HG02840 (cell line): Measurements from ENCODE around the gene APP.
"Not testable (repeated sequence)": the region's sequence is repeated elsewhere in the genome, so short reads cannot be mapped to it uniquely, and the experiment has no call there.

Source experiments
- ATAC-seq: cut with Tn5 transposase; IDR thresholded peaks from one replicate; pipeline ENCODE4 v1.9.1; 2021; ENCODE audit warnings: mild to moderate bottlenecking, moderate library complexity, moderate number of reproducible peaks; ENCODE audit not compliant: unreplicated experiment, low FRiP score

APP gene

GRCh38 chr21:25925064-25925800 lies 245.3 kb downstream of the APP start:
- ATAC-seq, result no peak

GRCh38 chr21:25918152-25918551 lies 252.4 kb downstream of the APP start:
- not testable (repeated sequence) for ATAC-seq

- no peak for ATAC-seq
These were observed 254.3 kb downstream of the APP start for GRCh38 chr21:25916226-25916625.

- ATAC-seq, result no peak
These were observed 257.1 kb downstream of the APP start for GRCh38 chr21:25913479-25913878.

- no peak for ATAC-seq
These were observed 258.2 kb downstream of the APP start for GRCh38 chr21:25912402-25912746.

GRCh38 chr21:25911730-25912401 lies 258.7 kb downstream of the APP start:
- ATAC-seq, result no peak

- no peak for ATAC-seq
These were observed 259.8 kb downstream of the APP start for GRCh38 chr21:25910809-25911208.

- ATAC-seq, result no peak
These were observed 261.2 kb downstream of the APP start for GRCh38 chr21:25909341-25909740.

- ATAC-seq, result no peak
These were observed 262.1 kb downstream of the APP start for GRCh38 chr21:25908495-25908894.

GRCh38 chr21:25907573-25908275 lies 262.8 kb downstream of the APP start:
- no peak for ATAC-seq

- no peak for ATAC-seq
These were observed 264.0 kb downstream of the APP start for GRCh38 chr21:25906587-25906986.

- no peak for ATAC-seq
These were observed 265.4 kb downstream of the APP start for GRCh38 chr21:25905126-25905525.

GRCh38 chr21:25904044-25904695 lies 266.4 kb downstream of the APP start:
- ATAC-seq, result no peak

- ATAC-seq, result no peak
These were observed 267.0 kb downstream of the APP start for GRCh38 chr21:25903607-25904006.

- ATAC-seq, result no peak
These were observed 269.1 kb downstream of the APP start for GRCh38 chr21:25901330-25901979.

GRCh38 chr21:25898671-25899070 lies 271.9 kb downstream of the APP start:
- no peak for ATAC-seq

- ATAC-seq, result no peak
These were observed 273.2 kb downstream of the APP start for GRCh38 chr21:25897383-25897782.

- no peak for ATAC-seq
These were observed 274.0 kb downstream of the APP start for GRCh38 chr21:25896501-25897056.

GRCh38 chr21:25895565-25896205 lies 274.9 kb downstream of the APP start:
- ATAC-seq, result no peak

- ATAC-seq, result no peak
These were observed 277.4 kb downstream of the APP start for GRCh38 chr21:25893191-25893590.
